GM12878 (cell line): ENCODE measurements around the gene SHROOM3.

Experiments used
- CTCF ChIP-seq, 3 experiments: IDR thresholded peaks in 2 of 3; conservative IDR thresholded peaks in 1 of 3; 2 replicates each; pipeline ENCODE4 v1.5.1; 2011; ENCODE audit warnings: low read depth in 3 of 3, low read length in 3 of 3, mild to moderate bottlenecking in 3 of 3, control low read depth in 2 of 3, moderate library complexity in 2 of 3, inconsistent platforms in 1 of 3, mixed read lengths in 1 of 3; ENCODE audit not compliant: control insufficient read depth in 2 of 3, insufficient read depth in 1 of 3; ENCODE audit errors: extremely low read depth in 1 of 3
- POLR2A ChIP-seq: IDR thresholded peaks from 2 replicates; pipeline ENCODE4 v1.6.1; 2011; ENCODE audit warnings: low read depth, mild to moderate bottlenecking, low read length
- POLR2AphosphoS5 ChIP-seq: IDR thresholded peaks from 2 replicates; pipeline ENCODE4 v1.6.1; 2011; ENCODE audit warnings: mild to moderate bottlenecking, low read length, inconsistent platforms
- RB1 ChIP-seq: fragments of 450-650 bp; formaldehyde crosslinking; IDR thresholded peaks from 2 replicates; pipeline ENCODE4 v1.6.1; 2017; ENCODE audit warnings: mild to moderate bottlenecking, borderline replicate concordance
- SIX5 ChIP-seq: IDR thresholded peaks from 2 replicates; pipeline ENCODE4 v1.6.1; 2011; ENCODE audit warnings: mild to moderate bottlenecking, low read depth, low read length, moderate library complexity; ENCODE audit not compliant: severe bottlenecking
- ZNF274 ChIP-seq: IDR thresholded peaks from one replicate; pipeline ENCODE4 v1.8.0; 2011; ENCODE audit not compliant: insufficient read length, insufficient read depth

GRCh38 chr4:76723924-76724323 lies 288.9 kb downstream of the SHROOM3 start:
- TF ChIP-seq ZNF274 (no peak), CTCF (IDR thresholded peaks at IDR 0.05 in 2 of 3, conservative IDR thresholded peaks at IDR 0.05 in 1 of 3; ENCODE audit: control insufficient read depth in 2 of 3, extremely low read depth in 1 of 3, insufficient read depth in 1 of 3, low read depth in 3 of 3, low read length in 3 of 3) (no peak), RB1 (no peak), POLR2A (no peak), POLR2AphosphoS5 (no peak), SIX5 (no peak)
